GM23248 (cell line): ENCODE data around the gene FLRT1. TPM values are rescaled to one million over a fixed set of nuclear protein-coding genes. Genes with fewer than 3 reads are reported as not detected.

ENCODE experiments used
- DNase-seq: peaks from one replicate; pipeline ENCODE4 v3.0.0-alpha.2; 2015
- H2AFZ ChIP-seq: fragments of 200-600 bp; sonication (generic); 2 replicates; pipeline ENCODE4 v1.6.1; 2016; ENCODE audit warnings: antibody characterized with exemption
- H3F3A ChIP-seq: fragments of 200-600 bp; sonication (generic); 2 replicates; pipeline ENCODE4 v1.6.1; 2016; ENCODE audit warnings: mild to moderate bottlenecking, antibody characterized with exemption, mixed run types; ENCODE audit not compliant: insufficient read depth
- H3K27ac ChIP-seq: fragments of 200-600 bp; sonication (generic); 2 replicates; pipeline ENCODE4 v1.5.1; 2016; ENCODE audit warnings: mild to moderate bottlenecking
- H3K27me3 ChIP-seq: fragments of 200-600 bp; sonication (generic); replicated peaks from 2 replicates; pipeline ENCODE4 v1.6.1; 2016; ENCODE audit warnings: mild to moderate bottlenecking; ENCODE audit not compliant: insufficient read depth
- H3K36me3 ChIP-seq: fragments of 200-600 bp; sonication (generic); 2 replicates; pipeline ENCODE4 v1.6.1; 2016; ENCODE audit warnings: low read depth, mild to moderate bottlenecking
- H3K4me1 ChIP-seq: fragments of 200-600 bp; sonication (generic); 2 replicates; pipeline ENCODE4 v1.6.1; 2016; ENCODE audit warnings: mild to moderate bottlenecking; ENCODE audit not compliant: insufficient read depth
- H3K4me2 ChIP-seq: fragments of 200-600 bp; sonication (generic); one replicate; pipeline ENCODE4 v1.6.1; 2016; ENCODE audit warnings: mild to moderate bottlenecking; ENCODE audit not compliant: unreplicated experiment
- H3K4me3 ChIP-seq: fragments of 200-600 bp; sonication (generic); 2 replicates; pipeline ENCODE4 v1.5.1; 2016; ENCODE audit warnings: mild to moderate bottlenecking
- H3K79me2 ChIP-seq: fragments of 200-600 bp; sonication (generic); 2 replicates; pipeline ENCODE4 v1.6.1; 2016; ENCODE audit warnings: mild to moderate bottlenecking; ENCODE audit not compliant: insufficient read depth
- H3K9ac ChIP-seq: fragments of 200-600 bp; sonication (generic); 2 replicates; pipeline ENCODE4 v1.6.1; 2016; ENCODE audit warnings: mild to moderate bottlenecking
- H3K9me2 ChIP-seq: fragments of 200-600 bp; sonication (generic); 2 replicates; pipeline ENCODE4 v1.6.1; 2016; ENCODE audit warnings: mixed run types, mild to moderate bottlenecking, moderate library complexity; ENCODE audit not compliant: insufficient read depth
- H3K9me3 ChIP-seq: fragments of 200-600 bp; sonication (generic); one replicate; pipeline ENCODE4 v1.6.1; 2017; ENCODE audit warnings: low read depth
- H4K20me1 ChIP-seq: fragments of 200-600 bp; sonication (generic); 2 replicates; pipeline ENCODE4 v1.6.0; 2016; ENCODE audit not compliant: insufficient read depth
- EZH2 ChIP-seq: fragments of 200-600 bp; sonication (generic); IDR thresholded peaks from 2 replicates; pipeline ENCODE4 v1.6.1; 2018; ENCODE audit warnings: antibody characterized with exemption, mild to moderate bottlenecking; ENCODE audit not compliant: insufficient read depth, poor library complexity, severe bottlenecking
- EZH2phosphoT487 ChIP-seq: fragments of 200-600 bp; sonication (generic); IDR thresholded peaks from 2 replicates; pipeline ENCODE4 v1.6.1; 2018; ENCODE audit warnings: antibody characterized with exemption, moderate library complexity, mild to moderate bottlenecking, low read depth; ENCODE audit not compliant: insufficient read depth
- WGBS, 2 experiments: methylation state at CpG; one replicate each; pipeline ENCODE4 v1.1.6; 2015 to 2017; ENCODE audit warnings: low lambda C conversion rate in 2 of 2, low coverage in 1 of 2; ENCODE audit errors: missing lambda C conversion rate in 2 of 2; 5-methylcytosine and 5-hydroxymethylcytosine counted together
- in situ Hi-C: fragments of 300-500 bp; cut with MboI; formaldehyde crosslinking; loops from 2 replicates; pipeline ENCODE4 v1.15.0; 2020
- polyA plus RNA-seq: library from polyadenylated mRNA; unstranded; fragments of >200 nt; fragmentation: Nextera tagmentation; extraction: Ambion mirVana; gene quantifications from 2 replicates; pipeline ENCODE4 v1.2.1, GENCODE V29; 2016
- total RNA-seq: library from RNA; depleted of rRNA; stranded (reverse); fragments of >200 nt; shearing (Covaris generic); gene quantifications from 2 replicates; pipeline ENCODE4 v1.2.3, GENCODE V29; 2014

FLRT1 gene
- total and polyA plus RNA-seq, 2 experiments from 2014 or later: 0.09 to 0.22 TPM

- in situ Hi-C loops: no loop called here
- Histone ChIP-seq H2AFZ (no peak overlapping the region), H3K36me3 (no peaks in the 10 kb centered on the region), H4K20me1 (no peaks in the 10 kb centered on the region), H3F3A (no peaks in the 10 kb centered on the region), H3K9me2 (no peaks in the 10 kb centered on the region), H3K27ac (no peak overlapping the region), H3K27me3 (no peaks in the 10 kb centered on the region), H3K79me2 (no peaks in the 10 kb centered on the region), H3K4me1 (no peaks in the 10 kb centered on the region), H3K4me2 (no peak overlapping the region), H3K4me3 (no peak overlapping the region), H3K9me3 (no peaks in the 10 kb centered on the region), H3K9ac (no peak overlapping the region)
- DNase-seq: no peak
- WGBS, 2 experiments: 85 to 86% methylated on average over 14 to 19 of the region's 19 CpGs
- TF ChIP-seq EZH2phosphoT487 (no peak), EZH2 (no peak)
These were observed 12.5 kb downstream of the FLRT1 start for GRCh38 chr11:64048042-64048854.

DNA sequence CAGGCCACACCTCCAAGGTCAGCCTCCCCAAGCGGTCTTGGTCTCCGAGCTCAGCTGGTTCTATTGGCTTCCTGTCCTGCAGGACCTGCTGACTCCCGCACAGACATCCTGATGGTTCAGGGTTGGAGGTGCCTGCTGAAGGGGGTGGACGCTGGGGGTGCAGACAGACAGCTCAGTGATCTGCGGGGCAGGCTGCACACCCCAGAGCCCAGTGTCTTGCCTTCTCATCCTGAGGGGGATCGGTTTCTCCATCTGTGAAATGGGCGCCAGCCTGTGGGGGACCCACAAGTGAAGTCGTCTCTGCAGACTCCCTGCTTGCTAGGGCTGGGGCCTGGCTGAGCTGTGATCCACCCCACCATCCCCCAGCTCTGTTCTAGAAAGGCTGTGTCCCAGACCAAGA lies 13.8 kb downstream of the FLRT1 start:
- no peaks in the 10 kb centered on the region for H3K36me3 ChIP-seq
- H3K4me3 ChIP-seq: no peak overlapping the region
- H3K4me2 ChIP-seq: no peak overlapping the region
- TF ChIP-seq EZH2phosphoT487: no peak
- no peaks in the 10 kb centered on the region for H3K9me3 ChIP-seq
- H3K27ac ChIP-seq: no peak overlapping the region
- no peaks in the 10 kb centered on the region for H3K4me1 ChIP-seq
- no peak overlapping the region for H3K9ac ChIP-seq
- DNase-seq: no peak
- no peaks in the 10 kb centered on the region for H3K9me2 ChIP-seq
- H4K20me1 ChIP-seq: no peaks in the 10 kb centered on the region
- H3K79me2 ChIP-seq: no peaks in the 10 kb centered on the region
- H3F3A ChIP-seq: no peaks in the 10 kb centered on the region
- no peak overlapping the region for H2AFZ ChIP-seq
- in situ Hi-C loops: no loop called here
- WGBS, 2 experiments: 93 to 94% methylated on average over 8 of the region's 8 CpGs
- no peaks in the 10 kb centered on the region for H3K27me3 ChIP-seq

GRCh38 chr11:64051297-64051696 lies 15.6 kb downstream of the FLRT1 start:
- 88 to 91% methylated on average over 19 of the region's 19 CpGs for WGBS, 2 experiments
- H3K9me2 ChIP-seq: no peaks in the 10 kb centered on the region
- in situ Hi-C loops: no loop called here

DNA sequence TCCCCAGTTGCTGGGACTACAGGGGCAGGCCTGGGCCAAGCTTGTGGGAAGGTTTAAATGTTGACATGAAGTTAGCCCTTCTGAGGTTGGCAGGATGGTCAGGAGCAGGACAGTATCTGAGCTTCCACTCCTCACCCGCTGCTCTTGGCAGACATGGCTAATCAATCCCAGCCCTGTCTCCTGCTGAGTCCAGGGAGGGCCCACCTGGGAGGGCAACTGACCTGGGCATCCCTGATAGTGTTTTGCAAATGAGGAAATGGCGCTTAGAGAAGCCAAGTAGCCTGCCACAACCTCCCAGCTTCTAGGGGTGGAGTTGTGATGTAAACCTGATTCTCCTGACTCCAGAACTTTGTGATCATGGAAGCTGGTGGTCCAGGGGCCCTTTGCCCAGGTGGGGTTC lies 16.7 kb downstream of the FLRT1 start:
- 88 to 93% methylated on average over 2 of the region's 2 CpGs for WGBS, 2 experiments
- Histone ChIP-seq H3K27ac (no peak overlapping the region), H3K4me1 (no peaks in the 10 kb centered on the region), H3F3A (no peaks in the 10 kb centered on the region), H4K20me1 (no peaks in the 10 kb centered on the region), H3K79me2 (no peaks in the 10 kb centered on the region), H3K9me3 (no peaks in the 10 kb centered on the region), H3K9me2 (no peaks in the 10 kb centered on the region), H2AFZ (no peak overlapping the region), H3K4me3 (no peak overlapping the region), H3K36me3 (no peaks in the 10 kb centered on the region), H3K27me3 (no peaks in the 10 kb centered on the region), H3K4me2 (no peak overlapping the region), H3K9ac (no peak overlapping the region)
- in situ Hi-C loops: no loop called here
- DNase-seq: no peak
- TF ChIP-seq EZH2phosphoT487 (no peak), EZH2 (no peak)

More at GRCh38 chr11:64051297-64051696, 15.6 kb downstream of the FLRT1 start:
- H3K36me3 ChIP-seq: no peaks in the 10 kb centered on the region
- no peak overlapping the region for H3K27ac ChIP-seq
- no peaks in the 10 kb centered on the region for H3K27me3 ChIP-seq
- H3F3A ChIP-seq: no peaks in the 10 kb centered on the region
- H3K9me3 ChIP-seq: no peaks in the 10 kb centered on the region
- no peak overlapping the region for H3K4me3 ChIP-seq
- H2AFZ ChIP-seq: no peak overlapping the region
- no peaks in the 10 kb centered on the region for H3K79me2 ChIP-seq
- H3K9ac ChIP-seq: no peak overlapping the region
- no peak for DNase-seq
- no peak overlapping the region for H3K4me2 ChIP-seq
- H3K4me1 ChIP-seq: no peaks in the 10 kb centered on the region
- TF ChIP-seq EZH2: no peak
- no peak for TF ChIP-seq EZH2phosphoT487
- no peaks in the 10 kb centered on the region for H4K20me1 ChIP-seq
